ENCODE data around the gene SOX11.
"Not testable (repeated sequence)": the region's sequence is repeated elsewhere in the genome, so short reads cannot be mapped to it uniquely, and the experiment has no call there.

Gene SOX11

DNA sequence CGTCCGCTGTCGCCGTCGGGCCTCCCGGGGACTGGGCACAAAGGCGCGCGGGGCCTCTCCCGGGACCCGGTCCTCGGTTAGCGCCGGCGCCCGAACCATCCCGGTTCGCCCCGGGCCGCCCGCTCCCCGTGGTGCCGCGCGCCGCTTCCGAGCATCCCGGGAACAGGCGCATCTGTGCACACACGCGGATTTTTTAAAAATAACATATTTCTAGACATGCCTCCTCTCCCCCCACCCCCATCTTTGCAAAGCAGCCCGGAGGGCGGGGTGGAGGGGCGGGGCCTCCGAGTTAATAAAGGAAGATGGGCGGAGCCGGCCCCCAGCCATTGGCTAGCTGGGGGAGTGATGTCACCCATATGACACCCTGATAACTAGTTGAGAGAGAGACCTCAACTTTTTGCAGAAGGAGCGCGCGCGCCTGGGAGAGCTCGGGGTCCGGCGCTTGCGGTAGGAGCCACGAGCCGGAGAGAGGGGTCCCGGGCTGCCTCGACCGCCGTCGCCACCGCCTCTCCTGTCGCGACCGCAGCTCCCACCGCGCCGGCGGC lies at the start of gene SOX11:
SOX11 (plus strand) TSS at position 400 of the 545 bp plus-strand sequence. CDS start 338 bp downstream, outside the sequence.
- no peak for DNase-seq (ENCODE audit: low read depth)

DNA sequence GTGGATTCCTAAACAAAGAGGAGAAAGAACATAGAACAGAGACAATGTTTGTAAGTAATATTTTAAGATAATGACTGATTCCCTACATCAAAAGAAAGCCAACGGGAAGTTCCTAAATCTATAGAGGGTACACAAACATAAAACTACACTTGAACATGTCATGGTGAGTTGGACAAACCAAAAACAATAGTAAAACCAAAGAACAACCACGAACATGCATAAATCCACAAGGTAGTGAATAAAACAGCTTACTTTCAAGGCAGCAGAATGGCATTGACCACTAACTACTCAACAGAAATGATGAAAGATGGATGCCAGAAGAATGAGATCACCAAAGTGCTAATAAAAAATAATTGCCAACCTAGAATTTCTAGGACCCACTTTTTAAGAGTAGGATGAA lies 39.5 kb upstream of the SOX11 start:
- not testable (repeated sequence) for DNase-seq (ENCODE audit: low read depth)

DNA sequence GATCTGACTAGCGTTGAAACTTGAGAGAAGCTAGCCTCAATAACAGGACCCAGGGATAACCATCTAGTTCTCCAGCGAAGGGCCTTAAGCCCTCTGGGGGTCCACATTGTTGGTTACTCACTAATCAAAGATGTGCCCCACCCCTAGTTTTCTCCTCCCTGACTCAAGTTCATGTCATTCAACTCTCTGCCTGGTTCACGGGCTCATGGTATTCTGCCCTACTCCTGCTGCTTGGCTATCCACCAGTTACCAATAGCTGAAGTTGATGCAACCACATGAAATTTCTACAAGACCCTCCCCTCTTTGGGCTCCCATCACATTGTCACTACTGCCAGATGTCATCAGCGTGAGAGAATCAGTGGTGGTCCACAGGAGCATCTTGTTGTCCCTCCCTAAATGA lies 38.4 kb upstream of the SOX11 start:
- DNase-seq (ENCODE audit: low read depth) = not testable (repeated sequence)

DNA sequence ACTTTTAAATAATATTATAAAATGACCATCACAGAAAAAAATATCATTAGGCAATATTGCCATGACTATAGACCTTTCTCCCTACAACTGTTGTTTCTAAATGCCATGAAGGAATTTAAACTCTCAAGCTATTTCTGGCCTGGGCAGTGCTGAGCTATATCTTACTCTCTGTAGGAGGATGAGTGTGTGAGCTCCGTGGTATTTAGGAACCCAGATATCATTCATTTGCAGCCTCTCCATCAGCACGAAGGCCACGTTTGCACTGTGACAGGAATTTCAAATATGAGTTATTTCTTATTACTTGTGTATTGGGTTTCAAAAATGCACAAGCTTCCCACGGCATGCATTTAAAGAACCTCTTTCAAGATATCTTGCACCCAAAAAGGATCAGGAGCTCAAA lies 35.0 kb upstream of the SOX11 start:
- DNase-seq (ENCODE audit: low read depth) = no peak

DNA sequence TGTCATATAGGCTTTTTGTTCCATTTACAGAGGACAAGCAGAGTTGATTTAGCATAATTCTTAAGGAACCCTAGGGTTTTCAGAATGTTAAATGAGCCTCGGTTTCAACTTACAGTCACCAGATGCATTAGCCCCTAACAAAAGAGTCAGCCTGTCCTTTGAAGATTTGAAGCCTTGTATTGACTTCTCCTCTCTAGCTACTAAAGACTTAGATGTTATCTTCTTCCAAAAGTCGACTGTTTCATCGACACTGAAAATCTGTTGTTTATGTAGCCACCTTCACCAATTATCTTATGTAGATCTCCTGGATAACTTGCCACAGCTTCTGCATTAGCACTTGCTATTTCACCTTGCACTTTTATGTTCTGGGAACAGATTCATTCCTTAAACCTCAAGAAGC lies 31.6 kb upstream of the SOX11 start:
- DNase-seq (ENCODE audit: low read depth) = no peak

DNA sequence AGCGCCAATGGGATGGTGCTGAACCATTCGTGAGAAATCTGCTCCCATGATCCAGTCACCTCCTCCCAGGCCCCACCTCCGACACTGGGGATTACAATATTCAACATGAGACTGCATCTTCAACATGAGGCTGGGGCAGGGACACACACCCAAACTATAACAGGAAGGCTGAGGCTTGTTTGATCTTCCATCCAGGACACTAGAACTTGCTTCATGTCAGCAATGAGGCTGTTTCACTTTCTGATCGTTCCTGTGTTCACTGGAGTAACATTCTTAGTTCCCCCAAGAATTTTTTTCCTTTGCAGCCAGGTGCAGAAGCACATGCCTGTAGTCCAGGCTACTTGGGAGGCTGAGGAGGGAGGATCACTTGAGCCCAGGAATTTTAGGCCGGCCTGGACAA lies 30.8 kb upstream of the SOX11 start:
- DNase-seq (ENCODE audit: low read depth) = no peak

DNA sequence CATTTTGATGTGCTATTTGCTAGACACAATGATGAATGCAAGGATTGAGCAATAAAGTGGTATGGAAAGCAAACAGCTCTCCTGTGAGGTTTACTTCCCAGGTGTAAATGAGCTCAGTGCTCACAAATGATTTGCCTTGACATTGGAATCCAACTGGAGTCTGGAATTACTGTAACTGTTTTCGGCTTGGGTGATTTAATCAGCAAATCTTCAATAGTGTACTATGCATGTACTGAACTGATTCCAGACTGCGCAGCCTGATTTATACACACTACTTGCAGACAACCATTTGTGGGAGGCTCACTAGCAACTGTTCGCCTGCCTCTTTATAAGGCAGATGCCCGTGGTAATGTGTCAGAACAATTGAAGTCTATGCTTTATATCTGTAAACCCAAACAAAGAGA lies 27.9 kb upstream of the SOX11 start:
- no peak for DNase-seq (ENCODE audit: low read depth)

DNA sequence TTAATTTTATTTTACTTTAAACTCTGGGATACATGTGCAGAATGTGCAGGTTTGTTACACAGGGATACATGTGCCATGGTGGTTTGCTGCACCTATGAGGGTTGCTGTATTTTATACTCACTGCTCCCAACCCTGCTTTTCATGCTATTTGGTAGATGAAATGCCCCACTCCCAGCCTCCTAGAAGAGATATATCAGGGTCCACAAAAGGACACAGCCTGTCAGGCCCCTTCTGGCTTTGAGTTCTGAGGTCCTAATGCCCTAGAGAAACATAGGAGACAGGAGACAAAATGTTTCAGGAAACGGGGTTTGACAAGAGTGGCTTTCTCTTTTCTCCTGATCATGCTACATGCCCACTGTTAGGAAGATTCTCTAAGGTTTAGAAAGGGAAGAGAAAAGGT lies 27.1 kb upstream of the SOX11 start:
- no peak for DNase-seq (ENCODE audit: low read depth)

DNA sequence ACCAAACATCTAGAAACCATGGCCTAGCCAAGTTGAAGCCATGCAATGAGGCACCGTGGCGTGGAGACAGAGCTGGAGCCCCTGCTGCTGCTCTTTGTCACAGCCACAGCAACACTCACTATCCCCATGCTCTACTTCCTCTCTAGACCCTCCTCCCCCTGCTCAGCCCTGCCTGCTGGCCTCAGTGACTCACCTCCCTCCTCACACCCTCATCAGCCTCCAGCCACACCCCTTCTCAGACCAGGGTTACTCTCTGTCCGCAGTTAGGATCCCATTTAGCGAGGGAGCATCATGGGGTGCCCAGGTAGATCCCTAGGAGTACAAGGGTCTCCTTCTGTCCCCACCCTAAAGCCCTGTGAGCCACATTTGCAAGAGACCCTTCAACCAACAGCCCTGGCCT lies 25.4 kb upstream of the SOX11 start:
- DNase-seq (ENCODE audit: low read depth) = no peak

DNA sequence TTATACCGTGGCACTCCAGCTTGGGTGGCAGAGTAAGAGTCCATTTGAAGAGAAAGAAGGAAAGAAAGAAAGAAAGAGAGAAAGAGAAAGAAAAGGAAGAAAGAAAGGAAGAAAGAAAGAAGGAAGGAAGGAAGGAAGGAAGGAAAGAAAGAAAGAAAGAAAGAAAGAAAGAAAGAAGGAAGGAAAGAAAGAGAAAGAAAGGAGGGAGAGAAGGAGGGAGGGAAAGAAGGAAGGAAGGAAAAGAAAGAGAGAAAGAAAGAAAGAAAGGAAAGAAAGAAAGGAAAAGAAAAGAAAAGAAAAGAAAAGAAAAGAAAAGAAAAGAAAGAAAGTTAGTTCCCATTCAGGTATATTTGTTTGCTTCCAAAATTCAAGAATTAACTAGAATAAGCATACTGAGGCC lies 24.5 kb upstream of the SOX11 start:
- DNase-seq (ENCODE audit: low read depth) = not testable (repeated sequence)

DNA sequence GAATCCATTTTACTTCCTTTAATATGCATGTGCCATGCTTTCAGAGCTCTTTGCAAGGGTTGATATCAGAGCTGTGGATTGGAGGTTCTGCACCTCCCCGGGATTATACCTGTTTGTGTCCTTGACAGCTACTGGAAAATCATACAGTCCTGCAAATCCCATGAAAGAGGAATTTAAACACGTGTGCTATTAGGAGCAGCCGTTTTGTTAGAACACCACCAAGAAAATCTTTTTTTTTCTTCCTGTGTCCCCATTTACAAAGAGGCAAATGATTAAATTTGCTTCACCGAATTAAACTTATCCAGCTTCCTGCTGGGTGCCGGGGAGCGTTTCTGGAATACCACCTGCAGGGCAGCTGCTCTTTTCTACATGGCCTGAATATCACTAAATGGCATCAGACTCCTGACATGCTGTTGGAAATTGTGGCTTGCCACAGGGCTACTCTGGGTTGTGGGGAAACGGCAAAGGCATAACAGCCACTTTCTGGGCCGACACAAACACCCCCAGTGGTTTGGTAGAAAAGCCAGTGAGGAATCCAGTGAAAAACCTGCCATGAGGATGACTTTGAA lies 23.4 kb upstream of the SOX11 start:
- DNase-seq (ENCODE audit: low read depth) = no peak

DNA sequence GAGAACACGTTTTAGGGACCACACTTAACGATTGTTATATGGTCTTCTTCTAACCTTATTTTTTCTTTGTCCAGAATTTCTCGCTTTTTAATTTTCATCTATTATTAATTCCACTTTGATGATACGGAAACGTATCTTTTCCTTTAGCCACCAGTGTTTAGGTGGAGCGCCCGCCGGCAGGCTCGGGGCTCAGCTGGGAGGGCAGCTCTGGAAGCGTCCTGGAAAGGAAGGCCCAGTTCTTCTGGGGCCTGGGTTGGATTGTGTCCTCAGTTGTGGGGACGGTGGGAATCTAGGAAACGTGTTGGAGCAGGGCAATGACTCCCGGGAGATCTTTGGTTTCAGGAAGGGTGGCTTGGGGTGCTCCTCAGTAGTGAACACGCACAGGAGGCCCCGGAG lies 19.4 kb upstream of the SOX11 start:
- DNase-seq (ENCODE audit: low read depth) = no peak

DNA sequence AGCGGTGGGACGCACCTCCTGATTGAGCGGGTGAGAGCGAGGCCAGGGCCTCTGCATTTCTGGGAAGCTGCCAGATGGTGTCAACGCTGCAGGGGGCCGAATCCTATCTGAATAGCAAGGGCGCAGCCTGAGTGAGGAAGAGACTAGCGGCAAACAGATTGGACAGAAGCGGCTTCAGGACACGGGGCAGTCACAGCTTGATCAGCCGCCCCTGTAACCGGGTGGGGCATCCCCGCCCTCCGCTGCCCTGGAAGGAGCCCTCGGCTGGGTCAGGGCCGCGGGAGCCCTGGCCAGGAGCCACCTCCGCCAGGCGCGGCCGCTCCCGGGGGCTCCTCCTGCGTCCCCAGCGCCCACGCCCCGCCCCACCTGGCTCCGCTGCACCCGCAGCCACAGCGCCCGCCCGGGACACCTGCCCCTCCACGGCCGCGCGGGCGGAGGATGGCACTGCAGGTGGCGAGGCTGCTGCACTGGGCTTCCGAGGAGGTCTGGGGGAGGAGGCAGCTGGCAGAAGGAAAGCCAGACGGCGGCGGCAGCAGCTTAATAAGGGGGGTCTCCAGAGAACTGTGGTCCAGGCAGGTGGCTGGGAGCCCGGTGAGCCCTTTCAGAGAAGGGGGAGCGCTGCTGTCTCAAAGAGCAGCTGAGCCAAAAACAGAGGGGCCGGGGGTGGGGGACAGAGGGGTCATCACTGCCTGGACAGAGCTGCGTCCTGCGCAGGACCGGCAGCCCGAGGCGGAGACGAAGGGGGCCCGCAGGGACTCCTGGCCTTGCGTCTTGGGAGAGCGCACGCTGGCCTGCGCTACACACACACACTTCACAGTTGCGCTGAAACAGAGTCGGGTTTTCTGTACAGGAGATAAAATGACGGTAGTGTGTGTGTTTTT lies 18.8 kb upstream of the SOX11 start:
- no peak for DNase-seq (ENCODE audit: low read depth)

DNA sequence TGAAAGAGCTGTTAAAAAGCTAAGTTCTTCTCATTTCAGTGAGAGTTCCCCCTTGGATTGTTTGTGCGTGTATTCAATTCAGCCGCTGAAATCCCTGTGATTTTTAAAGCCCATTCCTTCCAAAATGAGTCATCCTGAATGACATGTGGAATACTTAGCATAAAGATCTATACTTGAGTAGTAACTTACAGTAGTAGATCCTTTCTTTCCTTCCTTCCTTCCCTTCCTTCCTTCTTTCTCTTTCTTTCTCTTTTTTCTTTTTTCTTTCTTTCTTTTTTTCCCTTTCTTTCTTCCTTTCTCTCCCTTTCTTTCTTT lies 18.2 kb upstream of the SOX11 start:
- DNase-seq (ENCODE audit: low read depth) = no peak

DNA sequence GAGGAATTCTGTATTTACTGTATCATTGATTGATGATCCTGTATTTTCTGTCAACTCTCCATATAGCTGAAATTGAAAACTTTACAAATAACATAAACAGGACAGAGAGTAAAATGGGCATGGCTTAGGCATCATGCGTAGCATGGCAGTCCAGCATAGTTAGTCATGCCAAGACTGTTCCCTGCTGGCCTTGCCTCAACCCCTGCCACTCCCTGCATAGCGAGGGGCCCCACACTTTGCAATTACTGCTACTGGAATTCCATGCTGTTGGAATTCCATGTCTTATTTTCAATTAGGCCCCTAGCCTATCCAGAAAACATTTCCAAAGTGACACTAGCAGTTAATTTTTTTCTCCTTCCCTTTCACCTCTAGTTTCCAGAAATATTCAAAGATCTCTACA lies 15.1 kb upstream of the SOX11 start:
- no peak for DNase-seq (ENCODE audit: low read depth)

DNA sequence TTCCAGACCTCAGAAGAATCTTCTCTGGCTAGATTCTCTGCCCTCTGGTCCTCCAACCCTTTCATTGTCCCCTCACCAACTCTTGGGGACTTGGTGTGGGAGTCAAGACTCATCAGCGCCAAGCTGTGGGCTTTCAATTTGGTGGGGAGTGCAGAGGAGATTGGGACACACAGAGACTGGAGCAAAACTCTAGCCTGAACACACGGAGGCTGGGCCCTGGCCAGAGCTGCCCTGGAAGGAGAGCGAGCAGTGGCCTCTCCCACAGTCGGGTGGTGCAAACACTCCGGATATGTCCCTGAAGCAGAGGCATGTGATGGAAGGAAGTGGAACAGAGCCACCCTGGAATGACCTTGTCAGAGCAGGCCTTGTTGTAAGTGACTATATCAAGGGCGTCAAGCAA lies 8.7 kb upstream of the SOX11 start:
- DNase-seq (ENCODE audit: low read depth) = no peak

DNA sequence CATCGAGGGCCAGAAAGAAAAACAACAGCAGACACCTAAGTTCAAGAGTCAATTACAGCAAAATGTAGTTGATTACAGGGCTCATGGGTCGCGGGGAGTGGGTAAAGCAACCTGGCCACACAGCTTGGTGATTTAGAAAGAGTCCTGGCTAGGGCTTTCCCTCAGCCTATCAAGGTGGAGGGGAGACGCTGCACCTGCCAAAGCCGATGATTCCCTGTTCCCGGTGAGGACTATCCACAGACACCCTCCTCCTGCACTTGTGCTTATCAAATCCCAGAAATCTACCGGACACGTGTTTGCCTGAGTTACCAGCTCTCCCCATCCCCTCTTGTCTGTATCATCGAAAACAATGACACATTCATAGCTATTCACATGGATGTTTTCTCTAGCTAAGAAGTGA lies 7.0 kb upstream of the SOX11 start:
- DNase-seq (ENCODE audit: low read depth) = no peak

DNA sequence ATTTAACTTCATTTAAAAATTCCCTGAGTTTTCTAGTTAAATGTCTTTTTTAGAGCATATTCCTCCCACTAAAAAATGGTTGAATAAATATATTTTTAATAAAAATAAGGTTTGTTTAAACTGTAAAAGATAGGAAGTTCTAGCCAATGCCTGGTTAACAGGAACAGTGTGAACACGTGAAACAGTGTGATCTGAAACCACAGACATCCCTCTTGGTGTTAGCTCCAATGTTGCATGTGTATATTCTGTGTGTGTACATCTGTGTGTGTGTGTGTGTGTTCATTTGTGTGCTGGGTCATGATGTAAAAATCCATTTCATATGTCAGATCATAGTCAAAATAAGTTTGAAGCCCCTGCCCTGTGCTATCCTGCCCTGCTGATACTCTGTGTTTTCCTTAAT lies 6.1 kb upstream of the SOX11 start:
- no peak for DNase-seq (ENCODE audit: low read depth)

DNA sequence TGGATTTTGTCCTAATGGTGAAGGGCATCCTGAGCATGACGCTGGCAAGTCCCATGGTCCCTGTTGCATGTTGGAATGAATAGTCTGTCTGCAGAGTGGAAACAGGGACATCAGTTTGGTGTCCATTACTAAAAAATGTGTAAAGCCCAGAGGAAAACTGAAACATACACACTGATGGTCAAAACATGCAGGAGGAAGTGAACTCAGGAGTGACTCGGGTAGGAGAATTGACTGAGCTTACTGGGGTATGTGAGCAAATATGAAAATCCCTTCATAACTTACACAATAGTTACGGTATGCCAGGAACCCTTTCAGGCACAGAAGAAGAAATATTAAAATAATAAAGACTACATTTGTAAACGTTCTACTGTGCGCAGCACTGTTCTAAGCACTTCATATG lies 5.6 kb upstream of the SOX11 start:
- DNase-seq (ENCODE audit: low read depth) = no peak

DNA sequence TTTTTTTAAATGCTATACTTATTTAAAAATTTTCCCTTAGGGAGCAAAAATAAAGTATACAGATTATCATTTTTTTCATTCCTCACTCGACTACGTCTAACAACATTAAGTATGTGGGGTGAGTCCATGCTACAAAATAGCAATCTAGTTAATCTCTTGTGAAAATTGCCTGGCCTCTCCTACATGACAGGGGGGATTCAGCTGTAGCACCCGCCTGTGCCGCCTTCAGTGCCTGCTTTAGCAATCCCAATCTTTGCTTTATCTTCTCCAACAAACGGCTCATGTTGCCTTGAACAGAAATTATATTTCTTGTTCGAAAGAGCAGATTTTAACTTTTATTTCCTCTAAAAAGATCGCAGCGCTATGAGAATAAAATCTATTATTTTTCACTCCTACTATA lies 2.4 kb upstream of the SOX11 start:
- no peak for DNase-seq (ENCODE audit: low read depth)

DNA sequence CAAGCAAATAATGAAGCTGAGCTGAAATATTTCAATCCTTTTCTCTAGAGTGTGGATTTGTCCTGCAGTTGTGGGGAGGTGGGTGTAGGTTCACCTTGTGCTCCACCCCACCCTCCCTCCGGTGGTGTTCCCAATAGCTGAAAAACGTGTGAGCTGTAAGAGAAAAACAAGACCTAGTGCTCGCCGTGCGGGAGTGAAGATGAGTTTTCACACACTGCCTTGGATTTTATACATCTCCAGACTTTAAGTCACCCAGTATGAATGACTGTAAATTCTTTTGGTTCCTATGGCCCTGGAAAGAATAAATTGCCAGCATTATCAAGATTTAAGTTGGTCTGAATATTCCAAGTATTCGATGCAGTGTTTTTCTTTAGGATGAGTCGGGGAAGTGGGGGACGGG lies 1.9 kb upstream of the SOX11 start:
- DNase-seq (ENCODE audit: low read depth) = no peak

DNA sequence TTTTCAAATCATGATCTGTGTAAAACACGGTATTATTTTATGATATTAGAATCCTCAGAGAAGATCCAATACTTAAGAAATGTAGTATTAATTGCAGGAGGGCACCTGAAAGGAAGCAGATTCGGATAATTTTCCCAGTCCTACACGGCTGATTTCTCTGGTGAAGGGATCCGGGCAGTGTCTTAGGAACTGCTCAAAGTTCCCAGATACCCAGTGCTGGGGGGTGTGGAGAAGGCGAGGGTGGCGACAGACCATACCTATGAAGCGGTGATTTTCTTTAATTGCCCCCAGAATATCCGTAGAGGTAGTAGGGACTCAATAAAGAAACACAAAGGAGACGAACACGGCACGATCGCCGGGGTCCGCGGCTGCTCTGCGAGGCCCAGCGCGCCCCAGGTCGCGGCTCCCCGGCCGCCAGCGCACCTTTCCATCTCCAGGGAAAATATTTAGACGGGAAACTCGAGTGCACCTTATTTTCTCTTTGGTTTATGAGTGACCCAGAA lies 1.4 kb upstream of the SOX11 start:
- DNase-seq (ENCODE audit: low read depth) = no peak

DNA sequence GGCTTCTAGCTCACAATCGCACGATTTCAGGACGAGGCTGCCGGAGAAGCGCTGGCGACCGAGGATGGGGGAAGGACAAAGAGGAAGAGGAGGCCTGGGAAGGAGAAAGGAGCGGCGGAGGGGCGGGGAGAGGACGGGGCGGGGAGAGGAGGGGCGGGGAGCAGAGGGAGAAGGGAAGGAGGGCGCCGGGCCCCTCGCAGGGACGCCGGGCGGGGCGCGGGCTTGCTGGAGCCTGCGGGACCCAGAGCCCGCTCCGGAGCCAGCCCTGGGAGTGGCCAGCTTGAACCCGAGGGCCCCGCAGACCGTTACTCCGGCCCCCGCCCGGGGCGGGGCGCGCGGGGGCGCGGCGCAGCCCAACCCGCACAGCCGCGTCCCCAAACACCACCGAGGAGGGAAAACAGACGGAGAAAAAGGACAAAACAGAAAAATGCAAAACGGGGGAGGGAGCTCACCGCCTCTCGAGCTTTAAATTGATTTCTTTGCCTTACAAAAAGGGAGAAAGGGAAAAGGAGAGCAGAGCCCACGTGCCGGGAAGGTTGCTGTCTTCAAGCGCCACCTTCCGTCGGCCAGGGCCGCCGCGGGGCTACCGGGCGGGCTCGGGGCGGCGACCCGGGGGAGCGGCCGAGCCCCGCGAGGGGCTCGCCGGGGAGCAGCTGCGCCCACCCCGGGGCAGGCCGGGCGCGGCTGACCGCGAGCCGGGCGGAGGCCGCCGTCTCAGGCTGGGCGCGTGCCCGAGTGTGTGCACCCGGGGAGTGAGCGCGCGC lies 781 bp upstream of the SOX11 start:
- no peak for DNase-seq (ENCODE audit: low read depth)

Data from fibroblast of gingiva (primary cell).